Inflammatory macrophage (primary cell): Measurements from ENCODE around the gene COQ10A.
"Not testable (repeated sequence)": the region's sequence is repeated elsewhere in the genome, so short reads cannot be mapped to it uniquely, and the experiment has no call there.

Experiments
- DNase-seq, 2 donors: peaks; one replicate each; pipeline ENCODE4 v3.0.0-alpha.2; 2020 to 2022

Gene COQ10A

DNA sequence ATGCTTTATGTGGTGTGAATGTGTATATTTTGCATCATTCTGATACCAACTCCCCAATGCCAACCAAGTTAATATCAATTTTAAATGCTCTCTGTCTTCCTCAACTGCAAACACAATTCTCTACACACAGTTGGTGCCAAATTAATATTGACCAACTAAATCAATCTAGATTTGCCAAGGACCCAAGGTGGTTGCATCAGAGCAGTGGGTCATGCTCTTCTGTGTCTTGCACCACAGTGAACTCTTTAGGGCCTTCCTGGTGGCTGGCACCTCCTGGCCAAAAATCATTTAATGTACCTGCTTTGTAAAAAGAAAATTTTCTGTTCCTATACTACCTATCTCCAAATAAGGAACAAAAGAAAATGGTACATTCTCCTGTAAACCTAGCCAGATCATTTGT lies 14.1 kb downstream of the COQ10A start:
- DNase-seq = peak in 1 of 2 donors; percentile 10

DNA sequence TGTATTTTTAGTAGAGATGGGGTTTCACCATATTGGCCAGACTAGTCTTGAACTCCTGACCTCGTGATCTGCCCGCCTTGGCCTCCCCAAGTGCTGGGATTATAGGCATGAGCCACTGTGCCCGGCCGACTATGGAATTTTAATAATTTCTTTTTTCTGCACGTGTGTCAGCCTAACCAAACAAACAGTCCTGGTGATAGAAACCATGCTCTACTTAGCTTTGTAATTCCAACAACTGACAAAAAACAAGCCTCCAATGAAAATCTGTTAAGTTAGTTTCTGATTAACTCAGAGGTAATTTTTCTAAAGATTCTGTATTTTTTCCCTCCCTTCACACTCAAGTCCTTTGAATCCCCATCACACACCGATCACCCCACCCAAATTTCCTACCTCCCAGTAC lies 15.3 kb downstream of the COQ10A start:
- no peak for DNase-seq

DNA sequence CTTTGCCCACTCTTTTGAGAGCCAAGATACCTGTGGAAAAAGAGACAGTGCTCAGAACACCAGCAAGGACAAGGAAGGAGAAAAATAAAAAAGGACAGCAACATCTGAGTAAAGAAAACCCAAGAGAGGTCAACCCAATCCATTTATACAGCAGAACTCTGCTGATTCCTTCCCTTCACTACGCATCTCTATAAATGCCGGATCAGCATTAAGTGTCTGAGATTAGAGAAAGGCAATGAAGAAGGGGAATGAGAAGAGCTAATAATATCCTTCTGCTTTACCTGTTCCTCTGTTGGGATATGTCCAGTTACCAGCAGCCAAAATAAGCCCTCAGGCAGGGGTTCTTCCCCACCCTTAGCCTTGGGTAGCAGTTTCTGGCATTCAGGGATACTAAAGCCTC lies 15.8 kb downstream of the COQ10A start:
- DNase-seq = no peak

DNA sequence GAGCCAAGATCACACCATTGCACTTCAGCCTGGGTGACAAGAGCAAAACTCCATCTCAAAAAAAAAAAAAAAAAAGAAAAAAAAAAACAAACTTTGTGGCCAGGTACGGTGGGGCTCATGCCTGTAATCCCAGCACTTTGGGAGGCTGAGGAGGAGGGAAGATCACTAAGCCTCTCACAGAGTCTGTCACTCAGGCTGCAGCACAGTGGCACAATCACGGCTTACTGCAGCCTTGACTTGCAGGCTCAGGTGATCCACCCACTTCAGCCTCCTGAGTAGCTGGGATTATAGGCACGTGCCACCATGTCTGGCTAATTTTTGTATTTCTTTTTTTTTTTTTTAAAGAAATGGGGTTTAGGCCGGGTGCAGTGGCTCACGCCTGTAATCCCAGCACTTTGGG lies 17.5 kb downstream of the COQ10A start:
- not testable (repeated sequence) for DNase-seq

- no peak for DNase-seq
These were observed 19.5 kb downstream of the COQ10A start for GRCh38 chr12:56286044-56286830.

DNA sequence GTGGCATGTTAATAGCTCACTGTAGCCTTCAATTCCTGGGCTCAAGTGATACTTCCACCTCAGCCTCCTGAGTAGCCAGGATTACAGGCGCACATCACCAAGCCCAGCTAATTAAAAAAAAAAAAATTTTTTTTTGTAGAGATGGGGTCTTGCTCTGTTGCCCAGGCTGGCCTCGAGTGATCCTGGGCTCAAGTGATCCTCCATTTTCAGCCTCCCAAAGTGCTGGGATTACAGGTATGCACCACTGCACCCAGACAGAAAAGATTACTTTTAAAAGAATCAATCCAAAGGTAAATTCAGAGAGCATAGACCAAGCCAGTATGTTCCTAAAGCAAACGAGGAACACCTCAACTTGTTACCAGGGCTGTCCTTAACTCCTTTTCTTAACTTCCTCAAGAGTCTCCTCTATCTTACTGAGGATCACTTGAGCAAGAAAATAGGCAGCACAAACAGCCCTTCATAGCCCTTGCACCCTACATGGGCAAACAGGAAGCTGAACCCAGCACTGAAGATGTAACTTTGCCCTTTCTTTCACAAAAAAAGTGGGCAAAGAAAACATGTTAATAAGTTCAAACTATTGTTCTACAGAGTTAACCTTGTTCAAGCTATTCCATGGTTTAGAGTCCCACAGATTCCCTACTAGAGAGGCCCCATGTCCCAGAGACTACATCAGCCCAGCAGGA lies 22.1 kb downstream of the COQ10A start:
- DNase-seq = peak; percentile 60 to 71

- no peak for DNase-seq
These were observed 27.1 kb downstream of the COQ10A start for GRCh38 chr12:56293795-56294194.

DNA sequence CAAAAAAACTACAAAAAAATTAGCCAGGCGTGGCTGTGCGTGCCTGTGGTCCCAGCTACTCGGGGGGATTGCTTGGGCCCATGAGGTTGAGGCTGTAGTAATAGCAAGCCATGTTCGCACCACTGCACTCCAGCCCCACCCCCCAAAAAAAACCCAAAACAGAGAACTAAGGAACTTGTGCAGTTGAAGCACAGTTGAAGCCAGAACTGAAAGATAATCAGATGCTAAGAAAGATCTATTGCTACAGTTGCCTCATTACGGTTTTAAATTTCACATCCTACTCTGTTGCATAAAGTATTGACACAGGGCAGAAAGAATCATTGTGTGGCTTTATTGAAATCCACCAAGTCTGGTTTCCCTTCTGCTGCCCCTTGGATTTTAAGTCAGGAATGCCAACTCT lies 29.6 kb downstream of the COQ10A start:
- peak; percentile 21 to 70 for DNase-seq

- DNase-seq = no peak
These were observed 30.7 kb downstream of the COQ10A start for GRCh38 chr12:56297400-56297799.

GRCh38 chr12:56298828-56299227 lies 32.1 kb downstream of the COQ10A start:
- no peak for DNase-seq

DNA sequence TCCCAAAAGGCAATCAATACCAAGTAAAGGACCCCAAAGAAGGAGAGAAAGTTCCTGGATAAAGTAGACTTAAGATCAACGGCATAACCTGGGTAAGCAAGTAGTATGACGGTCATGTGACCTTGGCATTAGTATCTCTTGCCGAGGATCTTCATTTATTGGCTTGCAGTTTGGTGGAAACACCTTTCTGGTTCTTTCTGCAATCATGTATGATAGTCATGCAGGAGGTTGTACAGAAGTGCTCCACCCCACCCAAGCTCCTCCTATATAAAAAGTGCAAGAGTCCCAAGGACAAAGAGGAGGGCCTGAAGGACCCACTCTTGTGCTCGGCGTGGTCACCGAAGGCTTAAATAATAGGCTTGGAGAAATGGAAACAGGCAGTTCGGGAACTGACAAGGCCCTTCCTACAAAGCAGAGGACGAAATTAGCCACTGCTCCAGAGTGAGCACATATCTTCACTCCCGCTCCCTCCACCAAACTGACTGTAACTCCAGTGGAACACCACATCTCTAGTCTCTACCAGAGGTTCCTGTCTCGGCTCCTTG lies 32.6 kb downstream of the COQ10A start:
- DNase-seq = peak in 1 of 2 donors; percentile 32

GRCh38 chr12:56299853-56300643 lies 33.3 kb downstream of the COQ10A start, which contains the start of gene CS:
Gene CS, minus strand, starts transcription at chr12:56300330. Its CDS starts 129 bp downstream, at chr12:56300201.
- peak; percentile 99 for DNase-seq

- no peak for DNase-seq
These were observed 34.1 kb downstream of the COQ10A start for GRCh38 chr12:56300644-56301464.

GRCh38 chr12:56304276-56304675 lies 37.5 kb downstream of the COQ10A start:
- no peak for DNase-seq

DNA sequence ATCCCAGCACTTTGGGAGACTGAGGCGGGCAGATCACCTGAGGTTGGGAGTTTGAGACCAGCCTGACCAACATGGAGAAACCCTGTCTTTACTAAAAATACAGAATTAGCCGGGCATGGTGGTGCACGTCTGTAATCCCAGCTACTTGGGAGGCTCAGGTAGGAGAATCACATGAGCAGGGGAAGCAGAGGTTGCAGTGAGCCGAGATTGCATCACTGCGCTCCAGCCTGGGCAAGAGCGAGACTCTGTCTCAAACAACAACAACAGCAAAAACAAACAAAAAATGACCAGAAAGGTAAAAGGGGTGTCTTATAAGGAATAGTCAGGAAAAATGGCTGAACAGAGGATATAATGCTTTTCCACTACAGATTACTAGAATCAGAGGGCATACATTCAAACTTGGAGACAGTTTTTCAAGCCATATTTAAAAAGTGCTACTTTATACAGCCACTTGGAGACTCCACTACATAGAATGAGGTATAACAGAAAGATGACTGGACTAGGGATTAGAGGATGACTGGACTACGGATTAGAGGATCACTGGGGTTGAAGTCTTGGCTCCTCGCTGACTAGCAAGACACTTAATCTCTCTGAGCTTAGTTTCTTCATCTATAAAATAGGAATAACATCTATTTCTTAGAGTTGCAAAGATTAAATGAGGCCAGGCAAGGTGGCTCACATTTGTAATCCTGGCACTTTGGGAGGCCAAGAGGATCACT lies 38.3 kb downstream of the COQ10A start:
- no peak for DNase-seq

DNA sequence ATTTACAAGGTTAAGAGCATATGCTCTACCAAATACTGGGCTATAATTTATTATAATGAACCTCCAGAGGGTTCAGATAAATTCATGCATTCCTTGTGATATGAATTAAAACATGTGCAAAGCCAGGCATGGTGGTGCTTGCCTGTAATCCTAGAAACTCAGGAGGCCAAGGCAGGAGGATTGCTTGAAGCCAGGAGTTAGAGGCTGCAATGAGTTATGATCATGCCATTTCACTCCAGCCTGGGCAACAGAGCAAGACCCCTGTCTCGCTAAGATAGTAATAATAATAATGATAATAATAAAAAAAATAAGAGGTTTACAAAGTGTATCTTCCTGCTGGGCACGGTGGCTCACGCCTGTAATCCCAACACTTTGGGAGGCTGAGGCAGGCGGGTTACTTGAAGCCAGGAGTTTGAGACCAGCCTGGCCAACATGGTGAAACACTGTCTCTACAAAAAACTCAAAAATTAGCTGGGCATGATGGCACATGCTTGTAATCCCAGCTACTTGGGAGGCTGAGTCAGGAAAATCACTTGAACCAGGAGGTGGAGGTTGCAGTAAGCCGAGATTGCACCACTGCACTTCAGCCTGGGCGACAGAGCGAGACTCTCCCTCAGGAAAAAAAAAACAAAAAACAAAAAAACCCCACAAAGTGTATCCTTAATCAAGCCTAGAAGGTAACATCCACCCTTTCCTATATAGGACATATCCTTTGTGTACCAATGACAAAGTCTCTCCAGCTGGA lies 40.7 kb downstream of the COQ10A start:
- no peak for DNase-seq

- DNase-seq = no peak
These were observed 42.0 kb downstream of the COQ10A start for GRCh38 chr12:56308714-56309113.

GRCh38 chr12:56311003-56311402 lies 44.3 kb downstream of the COQ10A start:
- DNase-seq = no peak

GRCh38 chr12:56315249-56315621 lies 48.5 kb downstream of the COQ10A start:
- no peak for DNase-seq

GRCh38 chr12:56315622-56316473 lies 49.1 kb downstream of the COQ10A start, which contains the start of gene CNPY2:
Gene CNPY2, minus strand, starts transcription at chr12:56315988. Its CDS starts 771 bp downstream, at chr12:56315217.
- peak; percentile 94 to 96 for DNase-seq
